HG02623 (cell line): ENCODE data around the gene TM4SF18.
"Not testable (repeated sequence)": the region's sequence is repeated elsewhere in the genome, so short reads cannot be mapped to it uniquely, and the experiment has no call there.

Experiments
- ATAC-seq: cut with Tn5 transposase; IDR thresholded peaks from one replicate; pipeline ENCODE4 v1.9.1; 2021; ENCODE audit warnings: moderate library complexity; ENCODE audit not compliant: unreplicated experiment

The TM4SF18 gene, protein sequence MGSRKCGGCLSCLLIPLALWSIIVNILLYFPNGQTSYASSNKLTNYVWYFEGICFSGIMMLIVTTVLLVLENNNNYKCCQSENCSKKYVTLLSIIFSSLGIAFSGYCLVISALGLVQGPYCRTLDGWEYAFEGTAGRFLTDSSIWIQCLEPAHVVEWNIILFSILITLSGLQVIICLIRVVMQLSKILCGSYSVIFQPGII

DNA sequence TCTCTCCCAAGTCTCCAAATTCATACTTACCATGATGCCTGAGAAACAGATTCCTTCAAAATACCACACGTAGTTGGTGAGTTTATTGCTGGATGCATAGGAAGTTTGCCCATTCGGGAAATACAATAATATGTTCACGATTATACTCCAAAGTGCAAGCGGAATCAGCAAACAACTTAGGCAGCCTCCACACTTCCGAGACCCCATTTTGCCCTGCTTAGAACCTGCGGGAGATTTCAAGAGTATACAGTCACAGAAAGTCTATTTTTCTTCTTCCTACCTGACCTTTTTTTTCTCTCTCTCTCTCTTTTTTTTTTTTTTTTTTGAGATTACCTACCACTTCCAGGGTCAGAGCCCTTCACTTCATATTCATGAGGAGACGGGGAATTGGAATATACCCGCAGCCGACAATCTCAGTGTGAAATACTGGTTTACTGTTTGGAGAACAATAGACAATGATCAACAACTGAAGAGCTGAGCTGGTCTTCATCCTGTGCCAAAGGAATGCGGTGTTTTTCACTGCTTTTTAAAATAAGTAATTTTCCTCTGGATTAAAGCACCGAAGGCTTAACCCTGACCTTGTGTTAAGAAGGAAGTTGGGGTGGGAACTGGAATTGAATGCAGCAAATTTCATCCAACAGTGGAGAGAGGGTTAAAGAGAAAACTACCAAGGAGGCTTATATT lies at the start of gene TM4SF18:
Gene TM4SF18, minus strand, starts transcription at position 461 of the 684 bp plus-strand sequence. Its CDS starts 254 bp downstream, at position 207.
- no peak for ATAC-seq

DNA sequence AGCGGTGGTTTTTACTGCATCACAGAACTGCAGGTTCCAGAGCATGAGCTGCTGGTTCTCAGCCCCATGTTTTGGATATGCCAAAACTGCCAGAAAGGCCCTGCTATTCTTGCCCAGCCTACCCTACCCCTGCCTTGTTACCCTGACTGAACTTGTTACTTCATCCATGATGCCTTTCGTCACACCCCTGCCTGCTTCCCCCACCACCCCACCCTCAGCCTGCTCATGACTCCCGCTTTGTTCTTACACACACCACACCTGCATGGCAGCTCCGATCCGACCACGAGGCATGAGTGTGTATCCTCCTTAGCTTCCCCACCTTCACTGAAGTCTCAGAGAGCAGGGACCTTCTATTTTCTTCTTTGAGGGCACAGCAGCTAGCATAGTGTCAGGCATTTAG lies 49.1 kb upstream of the TM4SF18 start:
- no peak for ATAC-seq

DNA sequence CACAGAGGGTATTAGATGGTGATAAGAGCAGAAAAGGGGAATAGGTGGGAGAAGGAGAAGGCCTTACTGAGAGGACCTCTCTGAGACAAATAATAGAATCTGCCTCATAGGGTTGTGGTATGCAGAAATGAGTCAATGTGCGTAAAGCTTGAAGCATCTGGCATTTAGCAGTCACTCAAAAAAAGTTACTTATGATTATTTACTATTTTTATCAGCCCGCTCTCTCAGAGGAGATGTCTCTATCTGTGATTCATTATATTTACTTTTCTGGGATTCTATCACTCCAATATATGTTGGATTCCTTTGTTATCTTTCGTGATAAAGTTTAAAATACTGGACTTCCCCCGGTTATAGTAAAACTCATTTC lies 48.6 kb upstream of the TM4SF18 start:
- peak; percentile 47 for ATAC-seq

DNA sequence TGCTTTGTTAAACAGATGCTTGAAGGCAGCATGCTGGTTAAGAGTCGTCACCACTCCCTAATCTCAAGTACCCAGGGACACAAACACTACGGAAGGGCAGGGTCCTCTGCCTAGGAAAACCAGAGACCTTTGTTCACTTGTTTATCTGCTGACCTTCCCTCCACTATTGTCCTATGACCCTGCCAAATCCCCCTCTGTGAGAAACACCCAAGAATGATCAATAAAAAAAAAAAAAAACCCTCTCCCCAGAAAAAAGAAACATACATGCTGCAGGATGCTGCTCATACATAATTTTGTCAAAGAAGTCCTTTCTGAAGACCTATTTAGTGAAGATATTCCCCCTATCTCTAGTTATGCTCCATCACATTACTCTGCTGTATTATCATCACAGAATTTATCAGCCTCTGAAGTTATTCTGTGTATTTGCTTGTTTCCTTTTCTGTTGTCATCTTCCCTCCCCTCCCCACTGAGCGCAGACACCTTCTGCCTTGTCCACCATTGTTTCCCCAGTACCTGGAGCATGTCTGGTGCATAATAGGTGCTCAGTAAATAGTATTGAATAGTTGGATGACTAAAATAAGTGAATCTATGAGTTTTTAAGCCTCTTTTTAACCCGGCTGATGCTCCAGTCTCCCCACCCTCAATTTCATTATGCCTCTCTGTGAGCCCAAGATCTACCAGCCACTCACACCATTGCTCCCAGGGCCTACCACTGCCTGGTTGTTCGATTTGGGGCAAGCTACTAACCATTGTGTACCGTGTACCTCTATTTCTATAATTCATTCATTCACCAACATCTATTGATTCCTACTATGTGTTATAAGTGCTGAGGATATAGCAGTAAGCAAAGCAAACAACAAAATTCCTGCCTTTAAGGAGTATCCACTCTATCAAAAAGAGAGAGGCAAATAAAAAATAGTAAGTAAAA lies 48.0 kb upstream of the TM4SF18 start:
- ATAC-seq = no peak

DNA sequence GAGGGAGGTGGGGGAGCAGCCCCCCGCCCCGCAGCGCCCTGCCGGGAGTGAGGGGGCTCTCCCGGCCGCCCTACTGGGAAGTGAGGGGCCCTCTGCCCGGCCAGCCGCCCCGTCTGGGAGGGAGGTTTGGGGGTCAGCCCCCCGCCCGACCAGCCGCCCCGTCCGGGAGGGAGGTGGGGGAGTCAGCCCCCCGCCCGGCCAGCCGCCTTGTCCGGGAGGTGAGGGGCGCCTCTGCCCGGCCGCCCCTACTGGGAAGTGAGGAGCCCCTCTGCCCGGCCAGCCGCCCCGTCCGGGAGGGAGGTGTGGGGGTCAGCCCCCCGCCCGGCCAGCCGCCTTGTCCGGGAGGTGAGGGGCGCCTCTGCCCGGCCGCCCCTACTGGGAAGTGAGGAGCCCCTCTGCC lies 46.8 kb upstream of the TM4SF18 start:
- not testable (repeated sequence) for ATAC-seq

DNA sequence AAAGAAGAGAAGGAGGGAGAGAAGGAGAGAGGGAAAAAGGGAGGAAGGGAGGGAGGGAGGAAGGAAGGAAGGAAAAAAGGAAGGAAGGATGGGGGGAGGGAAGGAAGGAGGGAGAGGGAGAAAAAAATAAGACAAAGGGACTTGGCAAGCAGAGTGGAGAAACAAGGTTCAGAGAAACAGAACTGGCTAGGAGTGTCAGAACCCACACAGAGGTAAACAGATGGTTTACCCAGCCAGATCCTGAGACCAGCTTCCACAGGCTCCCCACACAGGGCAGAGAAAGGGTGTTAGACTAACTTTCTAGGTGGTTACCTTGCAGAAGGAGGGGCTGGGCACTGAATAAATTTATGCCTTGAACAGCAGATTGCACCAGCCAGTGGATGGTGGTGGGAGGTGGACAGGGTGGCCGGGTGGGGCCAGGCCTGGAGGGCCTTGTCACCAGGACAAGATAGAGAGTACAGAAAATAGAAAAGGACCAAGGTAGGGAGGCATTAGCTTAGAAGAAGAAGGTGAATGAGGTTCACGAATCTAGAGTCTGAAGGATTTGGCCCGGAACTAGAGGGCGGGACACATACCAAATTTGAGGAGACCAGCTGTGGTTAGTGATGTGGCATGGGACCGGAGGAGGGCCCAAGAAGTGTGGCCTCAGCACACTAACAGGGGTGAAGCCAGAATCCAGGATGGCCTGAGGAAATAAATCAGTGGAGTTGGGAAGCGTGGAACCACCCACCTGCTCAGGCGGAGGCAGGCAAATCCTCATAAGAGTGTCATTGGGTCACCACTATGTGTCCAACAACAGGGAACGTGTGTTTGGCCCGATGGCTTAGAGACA lies 45.3 kb upstream of the TM4SF18 start:
- ATAC-seq = no peak

DNA sequence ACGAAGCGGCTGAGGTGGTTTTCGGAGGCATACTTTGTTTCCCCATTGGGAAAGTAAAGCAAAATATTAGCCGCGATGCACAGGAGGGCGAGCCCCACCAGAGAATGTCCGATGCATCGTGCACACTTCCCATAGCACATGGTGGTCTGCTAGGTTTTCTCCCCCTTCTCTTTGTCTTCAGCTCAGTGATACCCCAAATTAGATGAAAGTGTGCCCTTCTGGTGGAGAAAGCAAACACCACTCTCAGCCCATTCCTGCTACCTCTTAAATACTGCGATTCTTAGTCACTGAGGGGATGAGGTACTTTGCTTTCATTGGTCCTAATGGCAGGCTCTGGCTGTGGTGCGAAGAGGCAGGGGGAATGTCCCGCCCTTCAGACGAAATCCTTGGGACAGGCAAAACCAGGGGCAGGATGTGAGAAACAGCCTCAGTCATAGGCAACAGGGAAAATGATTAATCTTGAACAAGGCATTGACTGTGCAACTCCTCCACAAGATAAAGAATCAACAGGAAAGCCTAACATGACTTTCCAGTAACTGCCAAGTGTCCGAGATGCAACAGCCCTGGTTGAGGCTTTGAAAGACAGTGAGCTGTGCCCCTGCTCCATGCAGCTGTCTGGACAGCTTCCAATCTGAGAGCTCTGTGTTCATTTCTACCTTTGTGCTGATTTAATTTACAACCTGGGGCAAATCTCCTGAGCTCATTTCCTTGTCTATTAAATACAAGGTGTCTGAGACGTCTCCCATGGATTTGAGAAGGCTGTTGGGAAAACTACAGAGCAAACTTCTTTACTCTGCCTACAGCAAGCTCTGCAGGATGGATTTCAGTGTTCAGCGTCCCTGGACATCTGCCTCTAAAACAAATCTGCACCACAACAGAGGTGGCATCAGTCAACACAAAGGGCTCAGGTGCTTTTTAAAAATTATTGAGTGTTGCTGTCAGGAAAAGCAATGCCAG lies 44.2 kb upstream of the TM4SF18 start, which contains the start of gene TM4SF1:
Gene TM4SF1, minus strand, starts transcription at position 242 of the 957 bp plus-strand sequence. Its CDS starts 102 bp downstream, at position 140.
- no peak for ATAC-seq

DNA sequence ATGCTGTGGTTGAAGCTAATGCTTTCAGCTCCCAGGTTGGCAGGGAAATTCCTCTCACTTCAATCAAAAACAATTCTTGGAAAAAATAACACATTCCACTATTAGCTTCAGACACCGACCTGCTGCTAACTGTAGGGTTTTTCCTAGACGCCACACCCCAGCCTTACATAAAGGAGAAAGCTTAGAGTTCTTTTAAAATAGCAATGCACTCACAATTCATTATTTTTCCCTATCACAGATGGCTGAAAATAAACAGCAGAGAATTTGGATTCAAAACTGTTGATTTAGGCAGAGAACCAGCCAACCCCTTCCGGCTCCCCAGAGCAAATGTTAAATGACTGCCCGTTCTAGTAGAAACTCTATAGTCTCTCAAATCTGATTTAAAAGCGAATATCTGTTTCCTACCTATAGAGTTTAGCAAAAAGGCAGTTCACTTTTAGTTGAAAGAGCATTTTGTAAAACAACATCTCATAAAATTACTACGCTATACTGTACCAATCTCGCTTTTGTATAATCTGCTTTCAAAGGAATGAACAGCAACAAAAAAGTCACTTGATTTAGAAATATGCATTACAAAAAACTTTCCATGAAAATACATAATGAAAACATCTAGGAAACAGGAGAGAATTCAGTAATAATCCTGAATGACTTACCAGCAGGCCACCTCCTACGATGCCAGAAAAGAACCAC lies 43.4 kb upstream of the TM4SF18 start:
- ATAC-seq = no peak

DNA sequence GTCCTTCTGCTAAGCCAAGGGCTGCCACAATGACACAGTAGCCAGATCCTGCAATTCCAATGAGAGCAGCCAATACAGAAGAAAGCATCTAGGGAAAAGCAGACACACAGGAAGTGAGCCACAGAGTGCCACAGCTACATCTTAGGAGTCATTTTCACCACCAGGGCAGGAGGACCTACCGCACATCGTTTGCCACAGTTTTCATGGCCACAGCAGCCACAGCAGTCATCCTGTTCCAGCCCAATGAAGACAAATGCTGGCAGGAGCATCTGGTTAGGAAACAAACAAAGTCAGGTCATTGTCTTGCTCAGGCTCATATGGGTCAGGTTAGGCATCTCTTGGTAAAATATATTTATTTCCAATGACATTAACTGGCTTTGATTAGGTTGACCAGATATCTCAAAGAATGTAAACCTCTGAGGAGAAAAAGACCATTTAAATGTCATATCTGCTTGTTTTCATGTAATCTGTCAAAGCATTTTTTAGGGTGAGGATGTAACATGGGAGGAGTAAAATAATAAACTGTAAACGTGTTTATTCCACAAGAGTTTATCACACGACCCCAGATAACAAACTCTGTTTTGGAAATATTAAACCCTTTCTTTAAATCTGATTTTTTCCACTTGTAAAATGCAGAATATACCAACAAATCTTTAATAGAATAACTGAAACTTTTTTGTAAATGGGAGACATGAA lies 42.2 kb upstream of the TM4SF18 start:
- no peak for ATAC-seq

DNA sequence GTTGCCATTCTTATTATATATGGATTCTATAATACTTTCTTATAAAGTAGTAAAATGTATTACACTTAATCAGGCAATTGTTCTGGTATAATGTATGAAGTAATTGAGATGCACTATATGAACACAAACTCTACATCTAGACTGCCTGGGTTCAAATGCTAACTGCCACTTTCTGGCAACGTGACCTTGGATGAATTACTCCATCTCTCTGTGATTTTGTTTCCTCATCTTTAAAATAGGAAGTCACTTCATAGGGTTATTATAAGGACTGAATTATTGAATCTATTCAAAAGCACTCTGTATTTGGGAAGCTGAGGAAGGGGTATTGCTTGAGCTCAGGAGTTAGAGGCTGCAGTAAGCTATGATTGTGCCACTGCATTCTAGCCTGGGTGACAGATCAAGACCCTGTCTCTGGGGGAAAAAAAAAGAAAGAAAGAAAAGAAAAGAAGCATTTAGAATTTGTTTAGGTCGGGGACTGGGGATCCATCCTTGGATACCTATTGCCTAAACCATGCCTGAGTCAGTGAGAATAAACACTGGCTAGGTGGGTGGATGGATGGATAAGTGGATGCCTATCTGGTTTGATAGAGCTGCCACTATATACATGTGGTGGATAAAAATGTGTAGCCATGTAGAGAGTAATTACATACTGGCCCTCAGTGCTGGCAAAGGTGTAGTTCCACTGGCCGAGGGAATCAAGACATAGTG lies 41.5 kb upstream of the TM4SF18 start:
- ATAC-seq = no peak

DNA sequence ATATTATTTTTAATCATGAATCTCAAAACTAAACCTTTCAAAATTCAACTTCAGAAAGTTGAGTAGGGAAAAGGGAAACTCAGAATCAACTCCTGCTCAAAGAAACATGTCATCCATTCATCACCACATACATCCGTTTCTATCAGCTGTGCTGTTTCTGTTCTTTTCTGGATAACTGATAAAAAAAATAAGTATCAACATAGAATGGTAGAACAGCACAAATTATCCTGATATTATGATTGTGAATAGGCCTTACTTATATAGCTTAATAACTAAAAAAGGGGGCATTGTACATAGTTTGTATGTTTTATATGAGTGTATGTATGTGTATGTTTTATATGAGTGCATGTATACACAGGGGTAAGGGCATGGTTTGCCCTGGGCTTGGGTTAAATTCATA lies 41.0 kb upstream of the TM4SF18 start:
- no peak for ATAC-seq

DNA sequence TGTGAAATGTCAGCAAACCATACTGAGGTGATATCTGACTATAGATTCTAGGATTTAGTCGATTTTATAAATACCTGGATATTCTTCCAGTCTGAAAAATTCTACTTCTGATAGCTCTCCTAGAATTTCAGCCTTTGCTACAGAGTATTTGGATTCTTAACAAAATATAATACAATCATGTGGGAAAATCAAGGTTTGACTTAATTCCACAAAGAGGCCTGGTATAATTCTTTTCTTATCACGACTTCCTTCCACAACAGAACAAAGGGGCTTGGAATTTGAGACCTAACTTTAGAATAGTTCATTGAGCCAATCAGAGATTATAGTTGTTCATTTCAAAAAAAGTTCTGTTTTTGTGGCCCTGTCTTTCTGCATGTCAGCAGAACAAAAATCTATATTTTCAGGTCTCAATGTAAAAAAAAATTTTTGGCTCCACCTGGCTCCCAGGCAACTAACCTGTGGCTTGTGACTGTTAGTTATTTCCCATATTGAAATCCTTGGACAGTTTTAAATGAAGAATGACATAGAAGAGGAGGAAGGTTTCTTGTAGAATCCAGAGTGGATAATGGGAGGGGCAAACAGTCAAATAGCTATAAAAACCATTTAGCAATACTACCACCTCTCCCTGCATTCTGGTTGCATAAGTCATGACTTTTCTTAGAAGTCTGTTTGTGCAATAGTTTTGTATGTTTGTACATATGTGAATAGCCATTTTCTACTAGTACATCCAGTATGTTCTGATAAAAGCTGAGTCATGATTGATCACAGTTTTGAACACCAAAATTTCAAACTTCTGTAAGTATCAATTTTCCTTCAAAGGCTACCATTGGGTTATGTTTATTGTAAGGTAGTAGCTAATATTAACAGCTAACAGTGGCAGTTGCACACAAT lies 40.0 kb upstream of the TM4SF18 start:
- ATAC-seq = no peak

DNA sequence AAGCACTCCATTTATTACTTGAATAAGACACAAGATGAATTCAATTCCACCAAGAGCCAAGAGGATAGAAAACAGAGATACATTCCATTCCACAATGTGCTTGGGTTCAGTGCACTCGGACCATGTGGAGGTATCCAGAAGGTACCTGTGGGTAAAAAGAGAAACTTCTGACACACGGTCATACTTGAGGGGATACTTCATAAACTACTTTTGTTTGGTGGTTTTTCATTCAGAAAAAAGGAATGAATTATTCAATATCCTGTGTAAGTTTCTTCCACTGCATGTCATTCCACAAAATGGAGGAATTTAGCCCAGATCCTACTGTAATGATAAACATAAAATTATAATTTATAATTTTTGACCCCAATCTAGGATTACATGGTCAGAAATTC lies 38.3 kb upstream of the TM4SF18 start:
- ATAC-seq = no peak

DNA sequence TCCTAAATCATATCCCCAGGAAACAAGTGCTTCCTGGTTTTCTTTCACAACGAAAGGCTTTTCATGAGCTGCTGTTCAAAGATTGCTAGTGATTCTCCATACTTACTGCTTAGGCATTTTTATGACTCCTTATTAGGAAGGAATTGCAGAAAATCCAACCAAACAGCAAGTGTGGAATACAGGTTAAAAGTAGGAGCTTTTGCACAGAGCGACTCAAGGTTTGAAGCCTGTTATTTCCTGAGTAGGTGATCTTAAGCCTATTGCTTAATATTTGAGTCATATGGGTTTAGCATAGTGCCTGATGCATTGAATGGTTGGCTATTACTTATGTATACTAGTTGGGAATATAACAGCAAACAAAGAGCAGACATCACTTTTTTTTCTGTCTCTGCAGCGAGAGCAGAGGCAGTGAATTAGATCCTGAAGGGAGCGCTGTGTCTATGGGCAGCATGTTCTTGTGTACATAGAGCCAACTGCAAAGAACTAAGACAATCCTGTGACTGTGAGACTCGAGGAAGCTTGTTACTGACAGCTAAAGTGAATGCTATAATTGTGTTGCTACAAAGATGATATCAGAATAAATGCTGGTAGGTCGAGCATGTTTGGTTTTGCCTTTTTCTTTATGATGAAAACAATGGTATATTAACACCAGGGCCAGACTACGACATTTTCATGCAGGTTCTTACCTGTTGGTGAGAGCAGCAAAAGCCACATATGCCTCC lies 37.7 kb upstream of the TM4SF18 start:
- no peak for ATAC-seq

DNA sequence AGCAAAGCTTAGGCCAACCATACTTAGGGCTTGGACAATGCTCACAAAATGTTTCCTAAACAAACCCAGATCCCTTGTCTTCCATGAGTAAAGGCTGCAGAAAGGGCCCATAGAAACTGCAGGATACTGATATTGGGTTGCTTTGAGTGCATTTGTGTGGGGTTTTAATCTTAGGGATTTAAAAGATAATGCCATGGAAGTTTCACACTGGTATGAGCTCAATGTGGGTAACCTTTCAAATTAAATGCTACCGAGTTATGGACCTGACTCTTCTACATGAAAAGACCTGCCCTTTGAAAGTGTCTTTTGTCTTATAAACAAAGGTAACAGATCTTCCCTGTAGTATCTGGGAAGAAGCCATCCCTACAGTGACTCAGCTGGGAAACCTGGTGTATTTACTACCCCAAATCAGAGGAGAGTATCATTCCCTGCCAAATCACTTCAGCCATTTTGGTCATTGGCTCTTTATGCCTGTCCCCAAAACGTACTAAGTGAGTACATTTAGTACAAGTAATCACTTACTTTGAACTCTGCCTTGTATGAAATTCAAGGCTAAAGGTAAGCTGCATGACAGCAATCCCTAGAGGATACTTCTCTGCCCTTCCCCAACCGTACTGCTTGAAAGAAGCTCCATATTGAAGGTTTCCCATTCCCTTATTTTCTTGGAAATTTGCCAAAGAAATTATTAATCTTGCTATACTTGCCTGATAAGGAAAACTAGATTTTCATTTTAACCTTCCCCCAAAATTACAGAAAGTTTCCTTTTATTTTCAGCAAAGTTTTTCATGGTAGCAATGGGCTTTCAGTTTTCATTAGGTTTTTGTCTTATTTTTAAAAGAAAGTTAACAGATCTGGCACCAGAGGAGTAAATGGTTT lies 36.8 kb upstream of the TM4SF18 start:
- no peak for ATAC-seq
